NCI-H345 (cell line): Measurements from ENCODE around the gene RBM47.
"Not testable (repeated sequence)": the region's sequence is repeated elsewhere in the genome, so short reads cannot be mapped to it uniquely, and the experiment has no call there.

ENCODE experiments used
- DNase-seq: peaks from one replicate; lab custom pipeline; 2025; lab: John Stamatoyannopoulos, UW

Gene RBM47

DNA sequence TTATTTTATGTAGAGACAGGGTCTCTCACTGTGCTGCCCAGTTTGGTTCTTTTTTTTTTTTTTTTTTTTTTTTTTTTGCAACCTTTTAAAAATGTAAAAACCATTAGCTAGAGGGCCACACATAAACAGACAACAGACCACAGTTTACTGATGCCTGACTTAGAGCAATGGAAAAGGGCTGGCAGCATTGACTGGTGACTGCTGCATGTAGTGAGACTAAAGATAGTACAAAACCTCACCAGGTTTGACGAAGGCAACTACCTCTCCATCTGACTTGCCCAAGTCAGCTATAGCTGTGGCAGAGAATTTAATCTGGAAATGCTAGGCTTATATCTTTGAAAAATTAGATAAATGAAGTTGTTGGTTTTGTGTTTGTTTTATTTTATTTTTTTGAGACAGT, 102.9 kb downstream of the RBM47 start:
- DNase-seq: no peak

DNA sequence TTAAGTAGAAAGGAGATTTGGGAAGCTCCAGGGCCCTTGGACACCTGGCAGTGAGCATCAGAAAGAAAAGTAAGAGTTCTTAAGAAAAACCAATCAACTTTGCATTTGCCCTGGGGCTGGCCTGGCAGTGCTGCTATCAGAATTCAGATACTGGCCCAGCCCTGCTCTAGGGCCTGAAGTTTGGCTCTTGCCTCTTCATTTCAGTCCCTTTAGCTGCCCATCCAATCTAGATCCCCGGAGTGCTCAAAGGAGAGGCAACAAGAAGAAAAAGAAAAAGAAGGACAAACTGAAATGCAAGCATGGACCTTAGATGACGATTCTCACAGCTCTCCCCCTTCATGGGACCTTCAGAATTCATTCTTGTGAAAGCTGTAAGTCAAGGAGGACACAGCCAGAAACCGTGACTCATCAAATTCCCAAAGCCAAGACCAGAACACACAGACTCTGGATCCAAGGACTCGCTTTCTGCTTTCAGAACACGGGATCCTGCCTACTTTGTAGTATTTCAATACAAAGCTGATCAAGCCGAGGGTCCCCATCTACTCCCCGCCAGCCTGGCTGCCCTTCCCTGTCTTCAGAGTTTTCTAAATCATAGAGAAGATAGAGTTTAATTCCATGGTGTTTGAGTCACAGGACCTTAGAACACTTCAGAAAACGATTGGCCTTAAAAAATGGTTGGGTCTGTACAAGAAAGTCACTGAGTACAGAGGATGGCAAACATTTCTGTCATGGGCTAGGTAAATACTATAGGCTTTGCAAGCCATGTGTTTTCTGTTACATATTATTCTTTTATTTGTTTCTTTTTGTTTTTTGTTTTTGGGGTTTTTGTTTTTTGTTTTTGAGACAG, 103.7 kb downstream of the RBM47 start:
- DNase-seq: no peak

DNA sequence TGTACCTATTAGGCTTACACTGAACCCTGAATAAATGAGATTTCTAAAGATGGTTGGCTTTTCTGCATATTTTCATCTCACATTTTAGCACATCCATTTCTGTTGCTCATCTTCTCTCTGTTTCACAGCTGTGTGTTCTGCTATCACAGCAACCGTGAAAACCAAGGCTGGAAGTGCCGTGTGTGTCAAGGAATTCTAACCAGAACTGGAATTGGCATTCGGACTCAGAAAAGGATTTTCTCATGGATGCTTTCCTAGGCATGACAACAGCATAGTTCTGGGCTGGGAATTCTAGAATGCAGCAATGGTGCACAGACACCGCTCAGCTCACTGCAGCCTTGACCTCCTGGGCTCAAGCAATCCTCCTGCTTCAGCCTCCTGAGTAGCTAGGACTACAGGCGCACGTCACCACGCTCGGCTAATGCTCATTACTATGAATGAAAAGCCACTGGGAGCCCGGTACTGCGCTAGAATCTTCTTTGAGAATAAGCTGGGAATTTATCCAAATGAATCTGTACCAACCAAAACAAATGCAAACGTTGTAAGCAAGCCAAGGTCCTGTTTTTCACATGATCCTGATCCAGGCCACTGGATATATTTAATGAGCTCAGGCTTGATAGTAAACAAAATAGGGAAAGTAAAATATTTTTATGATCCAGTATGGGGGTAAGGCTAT, 105.2 kb downstream of the RBM47 start:
- no peak for DNase-seq

DNA sequence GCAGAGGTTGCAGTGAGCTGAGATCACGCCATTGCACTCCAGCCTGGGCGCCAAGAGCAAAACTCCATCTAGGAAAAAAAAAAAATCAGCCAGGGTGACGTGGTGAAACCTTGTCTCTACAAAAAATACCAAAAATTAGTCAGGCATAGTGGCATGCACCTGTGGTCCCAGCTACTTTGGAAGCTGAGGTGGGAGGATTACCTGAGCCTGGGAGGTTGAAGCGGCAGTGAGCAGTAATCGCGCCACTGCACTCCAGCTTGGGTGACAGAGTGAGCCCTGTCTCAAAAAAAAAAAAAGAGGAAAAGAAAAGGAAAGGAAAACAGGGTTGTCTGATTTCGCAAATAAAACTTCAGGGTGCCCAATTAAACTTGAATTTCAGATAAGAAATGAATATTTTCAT, 106.1 kb downstream of the RBM47 start:
- DNase-seq: no peak

DNA sequence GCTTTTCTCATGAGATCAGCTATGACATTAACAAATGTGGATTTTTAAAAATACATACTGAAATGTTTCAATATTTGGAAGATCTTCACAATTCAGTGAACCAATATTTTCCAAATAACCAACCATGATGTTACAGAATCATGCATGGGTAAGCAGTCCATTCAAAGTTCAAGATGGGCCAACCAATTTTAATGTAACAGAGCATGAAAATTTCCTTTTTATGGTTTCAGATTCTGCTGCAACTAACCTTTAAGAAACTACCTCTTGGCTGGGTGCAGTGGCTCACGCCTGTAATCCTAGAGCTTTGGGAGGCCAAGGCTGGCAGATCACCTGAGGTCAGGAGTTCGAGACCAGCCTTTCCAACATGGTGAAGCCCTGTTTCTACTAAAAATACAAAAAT, 107.7 kb downstream of the RBM47 start:
- DNase-seq: no peak

DNA sequence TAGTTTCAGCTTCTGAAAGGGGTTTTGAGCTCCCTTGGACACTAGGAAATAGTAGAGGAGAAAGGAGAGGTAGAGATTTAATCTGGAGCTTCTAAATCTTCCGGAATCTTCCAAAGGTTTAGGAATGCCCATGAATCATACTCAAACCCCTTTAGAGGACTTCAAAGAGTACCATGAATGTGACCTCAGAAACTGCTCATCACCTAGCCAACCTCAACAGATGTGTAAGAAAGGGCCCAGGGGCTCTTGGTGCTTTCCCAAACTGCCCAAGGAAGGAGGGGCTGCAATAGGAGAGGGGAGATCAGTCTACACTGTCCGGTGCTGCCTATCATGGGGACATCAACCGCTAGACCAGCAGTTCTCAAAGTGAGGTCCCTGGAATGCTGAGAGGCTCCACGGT, 109.1 kb downstream of the RBM47 start:
- DNase-seq: no peak

DNA sequence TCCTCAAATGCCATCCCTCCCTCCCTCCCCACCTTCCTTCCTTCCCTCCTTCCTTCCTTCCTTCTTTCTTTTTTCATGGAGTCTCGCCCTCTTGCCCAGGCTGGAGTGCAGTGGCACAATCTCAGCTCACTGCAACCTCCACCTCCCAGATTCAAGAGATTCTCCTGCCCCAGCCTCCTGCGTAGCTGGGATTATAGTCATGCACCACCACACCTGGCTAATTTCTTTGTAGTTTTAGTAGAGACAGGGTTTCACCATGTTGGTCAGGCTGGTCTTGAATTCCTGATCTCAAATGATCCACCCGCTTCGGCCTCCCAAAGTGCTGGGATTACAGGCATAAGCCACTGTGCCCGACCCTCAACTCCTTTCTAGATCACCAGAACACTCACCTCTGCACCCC, 112.6 kb downstream of the RBM47 start:
- not testable (repeated sequence) for DNase-seq

DNA sequence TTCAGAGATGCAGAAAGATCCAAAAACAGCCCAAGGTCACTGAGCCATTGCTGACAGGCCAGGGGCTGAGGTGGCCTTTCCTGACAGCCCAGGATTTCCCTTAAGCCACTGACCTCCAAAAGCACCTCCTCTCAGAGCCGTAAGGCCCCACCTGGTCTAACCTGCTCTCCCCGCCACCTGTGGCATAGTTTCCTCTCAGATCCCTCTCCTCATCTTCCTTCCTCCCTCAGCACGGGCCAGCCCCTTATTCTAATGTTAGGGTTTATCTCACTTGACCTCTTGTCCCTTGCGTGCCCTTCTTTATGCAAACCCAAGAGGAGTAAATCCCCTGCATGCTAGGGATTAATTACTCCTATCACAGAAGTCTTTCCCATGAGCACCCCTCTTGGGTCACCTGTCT, 113.0 kb downstream of the RBM47 start:
- no peak for DNase-seq

DNA sequence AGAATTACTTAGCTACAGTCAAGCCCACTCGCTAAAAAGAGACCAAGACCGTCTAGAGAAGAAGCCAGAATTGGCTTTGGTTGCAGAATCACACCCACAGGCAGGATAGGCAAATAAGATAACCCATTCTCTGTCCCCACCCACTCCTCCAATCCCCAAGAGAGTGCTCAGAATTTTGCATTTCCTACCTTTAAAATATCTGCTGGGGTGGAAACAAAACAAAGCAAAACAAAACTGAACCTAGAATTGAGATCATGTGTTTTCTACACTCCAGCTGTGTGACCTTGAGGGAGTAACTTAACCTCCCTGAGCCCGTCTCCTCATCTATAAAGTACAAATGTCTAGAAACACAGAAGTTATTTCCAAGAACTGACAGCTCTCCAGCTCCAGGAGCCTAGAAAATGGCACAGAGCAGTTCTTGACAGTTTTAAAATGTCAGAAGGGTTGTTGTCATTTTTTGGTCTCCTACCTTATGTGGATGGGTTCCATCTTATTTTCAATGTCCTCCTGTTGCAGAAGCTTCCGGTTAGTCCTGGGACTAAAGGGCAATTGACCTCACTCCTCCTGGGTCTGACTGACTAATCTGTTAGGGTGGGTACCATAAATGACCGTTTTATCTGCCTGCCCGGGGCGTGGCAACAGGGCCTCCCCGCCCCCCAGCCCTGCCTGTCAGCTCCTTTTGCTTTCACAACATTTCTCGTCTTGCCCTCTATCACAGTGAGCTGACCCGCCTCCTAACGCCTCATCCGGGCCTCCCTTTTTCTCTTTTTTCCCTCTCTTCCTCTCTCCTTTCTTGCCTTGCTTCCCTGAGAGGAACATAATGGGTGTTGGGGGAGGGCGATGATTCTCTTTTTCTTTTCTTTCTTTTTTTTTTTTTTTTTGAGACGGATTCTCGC, 114.0 kb downstream of the RBM47 start:
- DNase-seq: no peak

DNA sequence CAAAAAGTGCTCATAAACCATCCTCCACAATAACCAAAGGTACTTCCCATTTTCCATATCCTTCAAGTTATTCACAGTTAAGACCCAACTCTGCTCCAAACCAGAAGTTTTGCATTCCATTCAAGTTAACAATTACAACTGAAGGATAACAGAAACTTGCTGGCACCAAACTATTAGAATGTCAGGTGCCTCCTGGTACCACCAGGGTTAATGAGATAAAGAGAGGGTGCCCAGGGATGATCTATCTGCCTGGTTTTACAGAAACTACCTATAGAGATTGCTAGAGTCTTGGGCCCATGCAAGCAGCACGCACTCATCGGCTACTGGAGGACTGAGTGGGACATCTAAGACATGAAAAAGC, 114.6 kb downstream of the RBM47 start:
- no peak for DNase-seq

DNA sequence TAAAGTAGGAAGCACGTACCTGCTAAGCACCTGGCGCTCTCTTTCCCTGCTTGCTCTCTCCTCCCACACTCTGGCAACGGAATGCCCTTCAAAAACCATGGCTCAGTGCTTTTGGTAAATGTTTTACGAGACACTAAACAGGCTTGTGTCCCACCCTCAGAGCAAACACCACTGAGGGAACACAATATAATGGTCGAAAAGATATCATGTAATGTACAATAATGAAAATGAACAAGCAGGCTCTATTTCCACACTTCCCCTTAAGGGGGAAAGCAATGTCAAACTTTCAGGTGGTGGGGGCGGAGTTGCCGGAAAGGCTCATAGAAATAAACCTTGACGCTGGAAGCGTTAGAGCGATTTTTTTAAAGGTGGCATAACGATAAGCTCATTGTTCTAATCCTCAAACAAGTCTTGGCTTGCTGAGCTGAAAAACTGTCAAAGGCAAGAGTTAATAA, 115.1 kb downstream of the RBM47 start:
- peak; percentile 76 for DNase-seq

DNA sequence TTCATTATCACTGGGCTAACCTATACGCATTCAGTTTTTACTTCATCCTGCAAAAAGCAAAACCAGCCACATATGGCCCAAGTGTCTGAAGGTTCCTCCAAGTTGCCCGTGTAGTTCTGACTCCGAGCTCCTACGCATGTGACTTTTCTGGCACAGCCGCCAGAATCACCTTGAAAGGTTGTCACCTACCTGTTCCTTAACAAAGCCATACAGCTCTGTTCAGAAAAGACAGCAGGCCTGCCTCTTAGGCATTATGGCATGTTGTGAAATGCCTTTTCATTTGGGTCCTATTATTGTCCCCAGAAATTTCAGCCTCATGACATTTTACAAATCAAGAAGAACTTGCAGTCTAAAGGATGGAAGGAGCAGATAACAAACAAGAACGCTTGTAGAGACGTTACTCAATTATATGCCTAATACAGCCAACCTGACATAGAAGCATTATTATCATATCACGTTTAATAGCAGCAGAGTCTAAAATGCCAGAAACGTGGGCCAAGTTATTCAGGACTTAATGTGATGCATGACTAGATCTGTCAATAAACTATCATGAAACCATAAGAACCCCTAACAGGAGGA, 118.5 kb downstream of the RBM47 start:
- DNase-seq: no peak

DNA sequence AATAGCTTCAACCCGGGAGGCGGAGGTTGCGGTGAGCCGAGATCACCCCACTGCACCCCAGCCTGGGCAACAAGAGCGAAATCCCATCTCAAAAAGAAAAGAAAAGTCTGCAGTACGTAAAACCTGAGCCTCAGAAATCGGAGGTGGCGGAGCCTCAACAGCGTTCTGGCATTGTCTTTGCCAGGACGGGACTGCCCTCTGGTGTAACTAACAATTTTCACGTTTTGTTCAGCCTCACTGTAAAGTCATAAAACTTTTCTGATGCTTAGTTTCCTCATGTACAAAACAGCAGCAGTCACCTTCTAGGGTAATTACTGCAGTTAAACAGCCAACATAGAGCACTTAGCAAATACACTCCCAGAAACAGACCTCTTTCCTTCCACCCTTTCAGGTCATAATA, 121.7 kb downstream of the RBM47 start:
- DNase-seq: no peak

DNA sequence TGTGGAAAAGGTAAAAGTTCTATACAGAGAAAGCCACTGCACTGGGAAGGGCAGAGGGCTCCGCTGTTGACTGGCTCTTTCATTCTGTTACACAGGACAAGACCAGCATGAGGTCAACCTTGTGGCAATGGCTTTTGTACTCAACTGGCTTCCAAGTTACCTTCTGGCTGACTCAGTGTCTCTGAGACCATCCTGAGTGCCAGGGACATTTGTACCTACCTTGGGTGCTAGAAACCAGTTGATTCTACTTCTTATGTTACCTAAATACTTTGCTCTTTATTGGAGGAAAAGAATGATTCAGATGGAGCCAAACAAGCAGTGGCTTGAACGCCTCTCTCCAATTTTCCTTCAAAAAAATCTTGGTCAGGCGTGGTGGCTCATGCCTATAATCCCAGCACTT, 123.2 kb downstream of the RBM47 start:
- no peak for DNase-seq

DNA sequence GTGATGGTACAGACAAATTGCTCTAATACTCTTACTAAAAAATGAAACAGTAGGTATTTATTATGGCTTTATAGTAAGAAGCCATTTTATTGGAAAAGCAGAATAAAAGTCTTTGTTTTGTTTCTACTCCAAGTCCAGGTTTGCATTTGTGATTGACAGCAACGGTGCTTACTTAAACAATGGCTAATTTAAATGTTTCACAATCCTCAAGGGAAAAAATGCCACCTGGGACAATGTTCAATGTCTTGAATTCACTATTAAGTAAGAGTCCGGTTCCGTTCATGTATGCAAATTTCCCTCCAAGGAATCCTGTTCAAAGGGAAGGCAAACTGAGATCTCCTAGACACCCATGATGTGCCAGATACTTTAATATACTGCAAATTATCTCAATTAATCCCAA, 123.6 kb downstream of the RBM47 start:
- DNase-seq: no peak

DNA sequence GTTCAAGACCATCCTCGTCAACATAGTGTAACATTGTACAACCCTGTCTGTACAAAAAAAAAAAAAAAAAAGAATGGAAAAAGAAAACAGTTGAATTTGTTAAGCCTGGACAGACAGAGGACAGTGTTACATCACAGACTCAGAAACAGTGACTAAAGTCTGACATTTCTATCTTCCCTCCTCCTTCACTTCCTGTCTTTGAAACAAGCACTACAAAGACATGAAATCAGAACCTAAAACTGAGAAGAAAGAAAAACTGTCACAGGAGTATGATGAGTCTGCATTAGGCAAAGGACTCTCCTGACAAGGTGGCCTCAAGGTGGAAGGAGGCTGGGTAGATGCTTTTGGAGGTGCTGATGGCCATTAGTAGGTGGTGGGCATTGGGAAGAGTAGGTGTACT, 126.7 kb downstream of the RBM47 start:
- DNase-seq: no peak

DNA sequence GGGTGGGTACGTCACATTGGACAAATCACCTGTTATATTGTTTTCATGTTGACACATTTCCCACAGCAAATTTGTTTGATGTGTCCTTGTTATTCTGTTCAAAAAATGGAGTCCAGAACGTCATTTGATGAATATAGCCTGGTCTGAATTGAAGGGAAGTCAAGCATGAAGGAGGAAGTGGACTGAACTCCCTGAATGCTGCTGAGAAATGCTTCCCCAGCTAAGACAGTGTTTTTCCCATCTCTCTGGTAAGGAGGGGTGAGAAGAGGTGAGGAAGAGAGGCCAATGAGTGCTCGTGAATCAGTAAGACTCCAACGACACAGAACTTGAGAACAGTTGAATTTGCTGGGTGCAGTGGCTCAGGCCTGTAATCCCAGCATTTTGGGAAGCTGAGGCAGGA, 127.4 kb downstream of the RBM47 start:
- peak; percentile 14 for DNase-seq

DNA sequence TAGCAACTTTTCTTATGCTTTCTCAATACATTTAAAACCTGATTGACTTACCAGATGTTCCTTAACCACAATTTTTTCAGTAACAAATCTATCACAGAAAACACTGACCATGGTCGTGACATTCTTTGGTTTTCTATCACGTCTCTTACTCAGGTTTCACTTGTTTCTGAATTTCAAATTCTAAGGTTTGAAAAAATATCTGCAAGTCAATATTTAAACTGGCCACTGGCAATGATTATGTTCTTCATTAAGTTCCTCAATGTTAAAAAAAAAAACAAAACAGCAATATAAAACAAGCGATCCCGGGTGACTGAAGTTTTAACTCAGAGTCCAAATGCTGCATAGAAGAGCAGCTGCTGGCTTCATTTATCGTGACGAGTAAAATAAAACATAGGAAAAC, 128.9 kb downstream of the RBM47 start:
- DNase-seq: no peak

DNA sequence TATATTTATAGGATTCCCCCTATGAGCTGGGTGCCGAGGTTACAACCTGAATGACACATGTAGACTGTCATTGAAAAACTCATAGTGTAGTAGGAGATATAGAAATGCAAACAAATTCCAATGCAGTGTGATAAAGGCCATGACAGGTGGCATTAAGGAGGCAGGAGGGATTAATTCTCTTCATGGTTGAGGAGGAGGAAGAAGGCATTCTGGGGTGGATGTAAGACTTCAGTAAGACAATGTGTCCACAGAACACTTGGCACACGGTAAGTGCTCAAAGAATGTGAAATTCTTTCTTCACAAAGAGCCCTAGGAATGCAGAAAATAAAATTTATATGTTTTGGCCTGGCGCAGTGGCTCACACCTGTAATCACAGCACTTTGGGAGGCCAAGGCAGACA, 136.5 kb downstream of the RBM47 start:
- DNase-seq: no peak

DNA sequence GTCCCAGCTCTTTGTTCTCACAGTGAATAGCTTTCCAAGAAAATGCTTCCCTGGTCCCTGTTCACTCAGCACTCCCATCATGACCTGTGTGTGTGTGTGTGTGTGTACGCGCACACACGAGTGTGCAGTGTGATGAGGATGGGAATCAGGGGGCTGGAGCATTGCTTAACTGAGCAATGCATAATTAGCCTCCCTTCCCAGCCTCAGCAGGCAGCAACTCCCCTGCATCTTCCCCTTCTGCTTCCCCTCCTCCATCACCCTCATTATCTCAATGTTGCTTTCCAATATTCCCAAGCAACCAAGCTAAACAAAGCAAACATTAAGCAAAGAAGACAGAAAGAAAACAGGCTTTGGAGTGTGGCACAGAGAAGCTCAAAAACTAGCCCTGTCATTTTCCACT, 137.0 kb downstream of the RBM47 start:
- DNase-seq: no peak

DNA sequence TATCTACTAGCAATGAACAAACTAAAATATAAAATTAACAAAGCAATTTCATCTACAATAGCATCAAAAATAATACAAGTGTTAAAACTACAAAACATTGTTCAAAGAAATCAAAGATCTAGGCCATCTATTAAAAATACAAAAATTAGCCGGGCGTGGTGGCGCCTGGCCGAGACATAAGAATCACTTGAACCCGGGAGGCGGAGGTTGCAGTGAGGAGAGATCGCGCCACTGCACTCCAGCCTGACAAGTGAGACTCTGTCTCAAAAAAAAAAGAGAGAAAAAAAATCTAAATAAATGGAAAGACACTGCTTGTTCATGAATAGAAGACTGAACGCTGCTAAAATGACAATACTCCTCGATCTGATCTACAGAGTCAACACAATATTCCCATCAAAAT, 139.2 kb downstream of the RBM47 start:
- DNase-seq: no peak

DNA sequence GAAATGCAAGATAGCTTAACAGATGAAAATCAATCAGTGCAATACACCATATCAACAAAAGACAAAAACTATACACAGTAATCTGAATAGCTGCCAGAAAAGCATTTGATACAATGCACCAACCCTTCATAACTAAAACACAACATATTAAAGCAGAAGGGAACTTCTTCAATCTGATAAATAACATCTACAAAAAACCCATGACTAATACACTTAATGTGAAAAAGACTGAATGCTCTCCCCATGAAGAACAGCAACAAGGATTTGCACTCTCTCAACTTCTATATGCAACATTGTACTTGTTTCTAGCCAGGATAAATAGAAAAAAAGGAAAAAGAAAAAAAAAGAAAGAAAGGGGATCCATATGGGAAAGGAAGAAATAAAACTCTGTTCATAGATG, 139.7 kb downstream of the RBM47 start:
- no peak for DNase-seq
